H1 (cell line): ENCODE measurements around the gene TANC1. TPM values are rescaled to one million over a fixed set of nuclear protein-coding genes. Genes with fewer than 3 reads are reported as not detected.

Experiments
- MAFK ChIP-seq: IDR thresholded peaks from 2 replicates; pipeline ENCODE4 v1.6.1; 2012; ENCODE audit warnings: low read depth, mild to moderate bottlenecking, improper control_type of control experiment, low read length
- TAF7 ChIP-seq: optimal IDR thresholded peaks from 2 replicates; pipeline ENCODE3; 2011; ENCODE audit warnings: low read depth, mild to moderate bottlenecking, inconsistent platforms, low read length, moderate library complexity, borderline replicate concordance
- TCF12 ChIP-seq: IDR thresholded peaks from 2 replicates; pipeline ENCODE4 v1.6.1; 2011; ENCODE audit warnings: low read depth, mild to moderate bottlenecking, low read length
- polyA plus RNA-seq, 7 experiments: library from polyadenylated mRNA; depleted of rRNA in 3 of 7; stranded (reverse) in 5 of 7; unstranded in 2 of 7; fragments of >200 nt in 5 of 7; fragments of 200-250 nt in 2 of 7; gene quantifications; 1 replicate in 5 of 7; 2 replicates in 1 of 7; 4 replicates in 1 of 7; pipeline versions ENCODE4 v1.2.1 to v1.2.3, GENCODE V29; 2011 to 2013; ENCODE audit warnings: missing spikeins in 2 of 7, mixed read lengths in 2 of 7
- total RNA-seq: library from RNA; stranded (reverse); fragmentation: NEBNext Ultra II Directional; extraction: Animal tissue kit (Norgen Biotek cat#: 25700); gene quantifications from 2 replicates; pipeline ENCODE4 v1.2.1, GENCODE V29; 2021

Gene TANC1
- total and polyA plus RNA-seq, 2 of the 8 experiments (the other 6 are each of a cell fraction or from before 2014, with no cell fraction given), result 4.1 to 7.6 TPM

DNA sequence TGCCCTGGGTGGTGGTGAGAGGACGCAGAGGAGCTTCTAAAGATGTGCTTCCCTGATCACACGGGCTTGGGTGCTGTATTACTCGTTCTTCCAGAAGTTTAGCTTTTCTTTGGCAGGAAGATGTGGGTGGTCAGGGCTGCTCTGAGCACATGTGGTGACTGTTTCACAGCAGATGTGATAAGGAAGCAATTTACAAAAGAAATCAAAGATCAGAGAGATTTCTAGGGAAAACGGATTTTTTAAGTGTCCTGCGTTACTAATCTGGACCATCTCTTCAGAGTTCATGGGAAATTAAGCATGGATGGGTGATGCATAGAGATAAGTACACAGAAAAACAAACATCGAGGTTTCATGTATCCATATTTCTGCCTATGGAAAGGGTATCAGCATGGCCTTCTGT lies 218.7 kb downstream of the TANC1 start (continued):
- TF ChIP-seq TCF12, result no peak
- TF ChIP-seq MAFK, result no peak
- TF ChIP-seq TAF7, result no peak
